ENCODE measurements around the gene FSTL4. TPM values are rescaled to one million over a fixed set of nuclear protein-coding genes. Genes with fewer than 3 reads are reported as not detected.

The FSTL4 gene
- total RNA-seq, 1 experiment from 2014 or later: 0.12 TPM

DNA sequence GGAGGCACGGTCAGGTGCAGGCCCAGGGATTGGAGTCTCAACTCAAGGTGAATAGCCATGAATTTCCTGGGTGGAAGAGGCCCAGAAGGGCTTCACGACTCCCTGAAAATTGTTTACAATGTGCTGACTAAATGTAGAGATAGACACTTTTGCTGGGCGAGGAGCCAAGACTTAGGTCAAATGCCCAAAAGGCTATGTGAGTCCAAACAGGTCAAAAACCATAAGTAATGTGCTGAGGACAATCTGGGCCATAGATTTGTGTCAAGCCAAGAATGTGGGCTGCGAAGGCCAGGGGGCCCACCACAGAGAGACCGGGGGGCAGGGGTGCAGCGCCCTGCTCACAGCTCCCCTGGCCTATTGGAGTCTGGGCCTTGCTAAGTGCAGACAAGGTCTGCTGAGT lies 362.7 kb downstream of the FSTL4 start:
- H3K4me1 Mint-ChIP-seq (ENCODE audit: insufficient read depth, unreplicated experiment): peaks cover 23% of the 10 kb centered on the region
- no TSS peak for BruUV-seq (replicated peaks)
- ChIA-PET POLR2A (interaction anchor here (0.8 to 1.2 kb wide), 3 partner anchors 36 to 136 kb away, joined by 3 to 4 read pairs (median 3); no protein-coding TSS in a partner anchor), CTCF (interaction anchor here (0.6 to 4.5 kb wide), 4 partner anchors 13 to 619 kb away, joined by 3 to 28 read pairs (median 4); no protein-coding TSS in a partner anchor)
- no peak overlapping the region for H3K27ac Mint-ChIP-seq (ENCODE audit: low read depth, unreplicated experiment)
- H3K4me3 Mint-ChIP-seq (ENCODE audit: unreplicated experiment): no peak overlapping the region
- no peaks in the 10 kb centered on the region for H3K9me3 Mint-ChIP-seq (ENCODE audit: unreplicated experiment)
- H3K27me3 Mint-ChIP-seq (ENCODE audit: insufficient read depth, unreplicated experiment): no peaks in the 10 kb centered on the region
- no peaks in the 10 kb centered on the region for H3K36me3 Mint-ChIP-seq (ENCODE audit: insufficient read depth, unreplicated experiment)
- intact Hi-C loops (cut with micrococcal nuclease): loop anchor here (5.0 kb wide), 1 partner anchor 38 kb away; no protein-coding TSS in a partner anchor
- peak; percentile 36 for DNase-seq (ENCODE audit: unreplicated experiment)
- TF ChIP-seq, protein P1, sequence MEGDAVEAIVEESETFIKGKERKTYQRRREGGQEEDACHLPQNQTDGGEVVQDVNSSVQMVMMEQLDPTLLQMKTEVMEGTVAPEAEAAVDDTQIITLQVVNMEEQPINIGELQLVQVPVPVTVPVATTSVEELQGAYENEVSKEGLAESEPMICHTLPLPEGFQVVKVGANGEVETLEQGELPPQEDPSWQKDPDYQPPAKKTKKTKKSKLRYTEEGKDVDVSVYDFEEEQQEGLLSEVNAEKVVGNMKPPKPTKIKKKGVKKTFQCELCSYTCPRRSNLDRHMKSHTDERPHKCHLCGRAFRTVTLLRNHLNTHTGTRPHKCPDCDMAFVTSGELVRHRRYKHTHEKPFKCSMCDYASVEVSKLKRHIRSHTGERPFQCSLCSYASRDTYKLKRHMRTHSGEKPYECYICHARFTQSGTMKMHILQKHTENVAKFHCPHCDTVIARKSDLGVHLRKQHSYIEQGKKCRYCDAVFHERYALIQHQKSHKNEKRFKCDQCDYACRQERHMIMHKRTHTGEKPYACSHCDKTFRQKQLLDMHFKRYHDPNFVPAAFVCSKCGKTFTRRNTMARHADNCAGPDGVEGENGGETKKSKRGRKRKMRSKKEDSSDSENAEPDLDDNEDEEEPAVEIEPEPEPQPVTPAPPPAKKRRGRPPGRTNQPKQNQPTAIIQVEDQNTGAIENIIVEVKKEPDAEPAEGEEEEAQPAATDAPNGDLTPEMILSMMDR (IDR thresholded peaks at IDR 0.05; ENCODE audit: unreplicated experiment): no peak

DNA sequence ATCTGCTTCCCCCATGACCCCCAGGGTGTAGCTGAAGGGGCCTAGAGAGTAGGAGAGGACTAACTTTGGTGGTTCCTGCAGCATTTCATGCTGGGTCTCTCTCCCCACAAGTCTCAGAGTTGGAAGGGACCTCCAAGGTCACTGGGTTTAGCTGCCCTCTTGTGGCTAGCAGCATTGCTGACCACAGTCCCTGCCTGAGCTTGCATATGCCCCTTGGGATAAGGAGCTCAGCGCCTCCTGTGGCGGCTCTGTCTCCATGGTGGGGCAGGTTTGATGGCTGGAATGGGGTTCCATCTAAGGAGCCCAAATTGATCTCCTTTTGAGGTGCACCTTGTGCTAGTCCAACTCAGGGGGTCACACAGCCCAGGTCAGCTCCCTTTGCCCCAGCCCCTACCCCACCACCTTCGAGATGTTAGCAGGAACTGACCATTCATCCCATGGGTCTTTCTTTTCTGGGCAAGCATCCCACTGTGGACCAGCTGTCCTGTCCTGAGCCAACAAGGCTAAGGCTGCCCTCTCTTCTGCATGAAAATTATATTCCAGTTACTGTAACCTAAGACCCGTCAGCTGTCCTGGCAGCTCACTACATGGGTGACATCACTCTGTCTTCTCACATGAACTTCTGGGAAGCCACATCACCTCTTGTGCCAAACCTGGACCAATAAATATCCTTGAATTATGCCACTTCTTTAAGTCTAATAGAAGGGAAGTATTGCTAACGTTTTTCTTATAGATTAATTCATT lies 364.3 kb downstream of the FSTL4 start:
- no peaks in the 10 kb centered on the region for H3K36me3 Mint-ChIP-seq (ENCODE audit: insufficient read depth, unreplicated experiment)
- H3K9me3 Mint-ChIP-seq (ENCODE audit: unreplicated experiment): no peaks in the 10 kb centered on the region
- CTCF ChIA-PET: interaction anchor here (0.5 to 4.5 kb wide), 14 partner anchors 12 to 969 kb away, joined by 3 to 28 read pairs (median 3); no protein-coding TSS in a partner anchor
- no peak overlapping the region for H3K27ac Mint-ChIP-seq (ENCODE audit: low read depth, unreplicated experiment)
- no peak overlapping the region for H3K4me3 Mint-ChIP-seq (ENCODE audit: unreplicated experiment)
- peak; percentile 75 for DNase-seq (ENCODE audit: unreplicated experiment)
- peaks cover 23% of the 10 kb centered on the region for H3K4me1 Mint-ChIP-seq (ENCODE audit: insufficient read depth, unreplicated experiment)
- intact Hi-C loops (cut with micrococcal nuclease): loop anchor here (1.0 to 5.0 kb wide), 2 partner anchors 39 to 137 kb away; no protein-coding TSS in a partner anchor
- TF ChIP-seq, protein P1 (IDR thresholded peaks at IDR 0.05; ENCODE audit: unreplicated experiment): peak; percentile 57
- POLR2A ChIA-PET: interaction anchor here (1.4 to 7.6 kb wide), 3 partner anchors 19 to 135 kb away, joined by 3 to 96 read pairs (median 5); no protein-coding TSS in a partner anchor
- no TSS peak for BruUV-seq (replicated peaks)
- no peaks in the 10 kb centered on the region for H3K27me3 Mint-ChIP-seq (ENCODE audit: insufficient read depth, unreplicated experiment)

DNA sequence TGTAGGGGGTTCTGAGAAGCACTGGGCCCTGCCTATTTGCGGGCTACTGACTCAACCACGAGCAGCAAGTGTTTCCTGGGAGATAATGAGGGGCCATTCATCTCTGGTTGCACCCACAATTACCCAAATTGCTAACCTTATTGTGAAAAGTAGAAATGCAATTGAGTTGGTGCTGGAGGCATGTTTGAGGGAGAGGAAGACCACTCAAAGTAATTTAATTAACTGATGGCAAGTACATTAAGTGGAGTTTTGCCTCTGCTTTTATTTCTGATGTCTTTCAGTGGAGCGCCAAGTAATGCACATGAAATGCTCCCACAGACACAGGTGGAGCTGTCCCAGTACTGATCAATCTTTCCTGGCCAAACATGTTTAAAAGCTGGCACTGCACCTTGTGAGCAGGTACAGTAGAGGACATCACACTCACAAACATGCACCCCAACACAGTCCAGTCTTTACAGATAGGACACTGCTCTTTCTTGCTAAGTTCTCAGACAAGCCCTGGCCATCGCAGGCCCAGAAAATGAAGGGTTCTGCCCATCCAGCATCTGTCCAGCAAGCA lies 365.1 kb downstream of the FSTL4 start:
- Mint-ChIP-seq H3K4me3 (ENCODE audit: unreplicated experiment) (no peak overlapping the region), H3K4me1 (ENCODE audit: insufficient read depth, unreplicated experiment) (peaks cover 23% of the 10 kb centered on the region), H3K27ac (ENCODE audit: low read depth, unreplicated experiment) (no peak overlapping the region), H3K27me3 (ENCODE audit: insufficient read depth, unreplicated experiment) (no peaks in the 10 kb centered on the region), H3K9me3 (ENCODE audit: unreplicated experiment) (no peaks in the 10 kb centered on the region), H3K36me3 (ENCODE audit: insufficient read depth, unreplicated experiment) (no peaks in the 10 kb centered on the region)
- intact Hi-C loops (cut with micrococcal nuclease): loop anchor here (5.0 kb wide), 1 partner anchor 40 kb away; no protein-coding TSS in a partner anchor
- DNase-seq (ENCODE audit: unreplicated experiment): no peak
- ChIA-PET POLR2A (interaction anchor here (1.4 to 7.6 kb wide), 5 partner anchors 18 to 134 kb away, joined by 3 to 96 read pairs (median 11); no protein-coding TSS in a partner anchor), CTCF (interaction anchor here (0.9 to 4.5 kb wide), 6 partner anchors 14 to 143 kb away, joined by 3 to 28 read pairs (median 4); no protein-coding TSS in a partner anchor)
- BruUV-seq (replicated peaks): no TSS peak
- TF ChIP-seq, protein P1 (IDR thresholded peaks at IDR 0.05; ENCODE audit: unreplicated experiment): no peak
